Keratinocyte (primary cell): ENCODE results near the gene NUDT14. TPM values are rescaled to one million over a fixed set of nuclear protein-coding genes. Genes with fewer than 3 reads are reported as not detected.

ENCODE experiments used
- DNase-seq: peaks from one replicate; pipeline ENCODE4 v3.0.0-alpha.2; 2011; ENCODE audit warnings: low read depth, missing footprints, low spot score
- FAIRE-seq: peaks from 2 replicates; lab custom pipeline; 2011; peaks lifted over from hg19 to GRCh38; lab: Jason Lieb, UNC
- H2AFZ ChIP-seq: 2 replicates; pipeline ENCODE4 v1.6.0; 2012; ENCODE audit warnings: low read length, control low read depth, inconsistent platforms; ENCODE audit not compliant: control insufficient read depth
- H3K27ac ChIP-seq: 2 replicates; pipeline ENCODE4 v1.5.1; 2011; ENCODE audit warnings: low read length; ENCODE audit not compliant: control insufficient read depth, insufficient read depth
- H3K27me3 ChIP-seq: 3 replicates; pipeline ENCODE4 v1.6.0; 2011; ENCODE audit warnings: low read length; ENCODE audit not compliant: control insufficient read depth, insufficient read depth; ENCODE audit errors: extremely low read depth
- H3K36me3 ChIP-seq, 2 experiments: 2 replicates in 1 of 2; 3 replicates in 1 of 2; pipeline ENCODE4 v1.5.1; 2011; ENCODE audit warnings: low read length in 2 of 2, mild to moderate bottlenecking in 1 of 2; ENCODE audit not compliant: control insufficient read depth in 2 of 2, insufficient read depth in 2 of 2; ENCODE audit errors: extremely low read depth in 1 of 2
- H3K4me1 ChIP-seq: 3 replicates; pipeline ENCODE4 v1.5.1; 2011; ENCODE audit warnings: low read length; ENCODE audit not compliant: control insufficient read depth, insufficient read depth; ENCODE audit errors: extremely low read depth
- H3K4me2 ChIP-seq: 3 replicates; pipeline ENCODE4 v1.6.0; 2011; ENCODE audit warnings: low read depth, low read length; ENCODE audit not compliant: control insufficient read depth, insufficient read depth; ENCODE audit errors: extremely low read depth
- H3K4me3 ChIP-seq, 3 experiments: fragments of 200-600 bp in 1 of 3; sonication (generic) in 1 of 3; 2 replicates in 2 of 3; 3 replicates in 1 of 3; pipeline ENCODE4 v1.5.1; 2011 to 2016; ENCODE audit warnings: low read length in 3 of 3, mild to moderate bottlenecking in 3 of 3, control low read depth in 2 of 3, inconsistent platforms in 1 of 3, low read depth in 1 of 3, mixed read lengths in 1 of 3, mixed run types in 1 of 3, moderate library complexity in 1 of 3; ENCODE audit not compliant: control insufficient read depth in 2 of 3, insufficient read depth in 2 of 3; ENCODE audit errors: extremely low read depth in 1 of 3
- H3K79me2 ChIP-seq: 2 replicates; pipeline ENCODE4 v1.6.0; 2012; ENCODE audit warnings: low read length; ENCODE audit not compliant: control insufficient read depth, insufficient read depth
- H3K9ac ChIP-seq: 3 replicates; pipeline ENCODE4 v1.6.0; 2011; ENCODE audit warnings: low read length; ENCODE audit not compliant: control insufficient read depth, insufficient read depth; ENCODE audit errors: extremely low read depth
- H3K9me1 ChIP-seq: 3 replicates; pipeline ENCODE4 v1.6.0; 2011; ENCODE audit warnings: low read length; ENCODE audit not compliant: control insufficient read depth, insufficient read depth; ENCODE audit errors: extremely low read depth
- H3K9me3 ChIP-seq: 2 replicates; pipeline ENCODE4 v1.5.1; 2012; ENCODE audit warnings: low read depth, low read length; ENCODE audit not compliant: control insufficient read depth
- H4K20me1 ChIP-seq: 3 replicates; pipeline ENCODE4 v1.6.0; 2011; ENCODE audit warnings: low read length; ENCODE audit not compliant: control insufficient read depth, insufficient read depth; ENCODE audit errors: extremely low read depth
- CTCF ChIP-seq, 3 experiments: IDR thresholded peaks in 1 of 3; conservative IDR thresholded peaks in 1 of 3; optimal IDR thresholded peaks in 1 of 3; 2 replicates in 2 of 3; 3 replicates in 1 of 3; pipeline versions ENCODE3 to v1.5.1; 2011; ENCODE audit warnings: low read length in 3 of 3, mild to moderate bottlenecking in 3 of 3, moderate library complexity in 2 of 3, control low read depth in 1 of 3, inconsistent platforms in 1 of 3; ENCODE audit not compliant: insufficient read depth in 2 of 3; ENCODE audit errors: extremely low read depth in 1 of 3
- EZH2 ChIP-seq: IDR thresholded peaks from one replicate; pipeline ENCODE4 v1.6.1; 2012; ENCODE audit warnings: inconsistent platforms, mild to moderate bottlenecking, low read length, moderate library complexity
- dilution Hi-C: fragments of 300-500 bp; cut with MboI; formaldehyde crosslinking; loops from one replicate; pipeline ENCODE4 v1.7.0; 2020; ENCODE audit warnings: low sequenced_read_pairs; ENCODE audit not compliant: extremely low pct_ligation_motif_present
- polyA plus RNA-seq, 5 experiments: library from polyadenylated mRNA; depleted of rRNA in 3 of 5; stranded (reverse) in 3 of 5; stranded (forward) in 1 of 5; unstranded in 1 of 5; fragments of >200 nt; gene quantifications; 1 replicate in 1 of 5; 2 replicates in 3 of 5; 3 replicates in 1 of 5; pipeline versions ENCODE4 v1.2.1 to v1.2.3, GENCODE V29; 2011 to 2012; ENCODE audit warnings: missing spikeins in 2 of 5, low read depth in 1 of 5, low replicate concordance in 1 of 5

NUDT14 gene
- polyA plus RNA-seq, 1 donor (not counting 4 experiments of a cell fraction or from before 2014, with no cell fraction given), result 15.6 TPM

DNA sequence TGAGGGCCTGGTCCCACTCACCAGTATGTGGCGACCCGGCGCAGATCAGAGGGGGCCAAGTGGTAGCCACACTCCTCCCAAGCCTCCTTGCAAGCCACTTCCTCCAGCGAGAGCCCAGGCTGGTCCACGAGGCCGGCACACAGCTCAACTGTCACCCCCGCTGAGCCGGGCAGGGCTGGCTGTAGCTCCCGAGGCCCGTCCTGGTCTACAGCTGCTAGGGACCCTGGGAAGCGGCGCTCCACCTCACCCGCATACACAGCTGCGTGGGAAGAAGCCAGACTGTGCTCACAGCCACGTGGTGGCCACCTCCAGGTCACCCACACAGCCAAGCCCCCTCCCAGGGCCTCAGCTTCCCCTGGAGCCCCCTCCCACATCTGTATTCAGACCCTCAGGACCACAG, 4.6 kb downstream of the NUDT14 start:
- no peak overlapping the region for H3K4me3 ChIP-seq
- H3K27ac ChIP-seq, result no peak overlapping the region
- H3K27me3 ChIP-seq, result no peaks in the 10 kb centered on the region
- no peak for TF ChIP-seq EZH2
- H2AFZ ChIP-seq, result no peak overlapping the region
- H3K4me2 ChIP-seq, result no peak overlapping the region
- dilution Hi-C loops, result no loop called here
- no peak overlapping the region for H3K9ac ChIP-seq
- no peaks in the 10 kb centered on the region for H3K36me3 ChIP-seq
- H3K4me1 ChIP-seq, result peaks cover 25% of the 10 kb centered on the region
- H3K79me2 ChIP-seq, result no peaks in the 10 kb centered on the region
- no peaks in the 10 kb centered on the region for H3K9me1 ChIP-seq
- FAIRE-seq (no peak), DNase-seq (no peak)
- H3K9me3 ChIP-seq, result no peaks in the 10 kb centered on the region
- no peaks in the 10 kb centered on the region for H4K20me1 ChIP-seq

DNA sequence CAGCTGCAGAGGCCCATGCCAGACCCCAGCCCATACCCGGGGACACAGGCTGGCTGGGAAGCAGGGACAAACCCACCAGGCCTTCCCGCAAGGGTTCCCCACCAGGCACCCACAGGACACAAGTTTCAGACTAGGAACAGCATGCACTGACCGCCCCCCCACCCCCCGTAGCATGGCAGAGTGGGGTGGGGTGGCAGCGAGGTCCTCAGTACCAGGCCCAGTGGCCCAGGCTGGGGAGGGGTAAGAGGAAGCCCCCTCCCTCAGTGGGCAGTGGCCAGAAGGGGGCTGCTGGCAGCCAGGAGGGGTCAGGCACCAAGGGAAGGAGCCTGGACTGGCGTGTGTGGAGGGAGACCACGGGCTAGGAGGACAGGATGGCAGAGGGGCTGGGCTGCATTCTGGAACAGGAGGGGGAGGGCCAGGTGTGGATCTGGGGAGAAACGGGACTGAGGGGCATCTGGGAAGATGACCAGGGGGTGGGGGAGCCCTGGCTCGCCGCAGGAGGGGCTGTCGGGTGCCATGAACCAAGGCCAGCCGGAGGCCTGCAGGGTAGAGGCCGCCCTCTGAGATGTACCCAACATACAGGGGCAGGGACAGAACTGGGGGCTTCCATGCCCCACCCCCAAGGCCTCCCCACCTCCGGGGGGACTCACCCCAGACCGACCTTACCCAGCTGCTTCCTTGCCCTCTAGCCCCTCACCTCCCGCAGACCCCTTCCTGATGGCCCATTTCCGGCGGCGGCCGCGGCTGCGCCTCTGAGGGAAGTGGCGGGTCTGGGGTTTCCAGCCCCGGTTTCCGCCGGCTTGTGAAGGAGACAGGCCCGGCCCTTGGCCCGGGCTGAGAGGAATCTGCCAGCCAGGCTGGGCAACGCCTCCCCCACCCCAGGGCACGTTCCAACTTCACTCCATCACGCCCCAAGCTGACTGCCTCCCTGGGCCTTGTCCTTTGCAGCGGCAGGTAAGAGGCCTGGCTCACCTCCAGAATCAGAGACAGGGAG, 6.9 kb downstream of the NUDT14 start:
- no peaks in the 10 kb centered on the region for H3K9me3 ChIP-seq
- no peak overlapping the region for H3K27ac ChIP-seq
- H3K4me1 ChIP-seq, result peaks cover 19% of the 10 kb centered on the region
- no peaks in the 10 kb centered on the region for H3K79me2 ChIP-seq
- no peak overlapping the region for H2AFZ ChIP-seq
- peak overlapping the region; percentile 18 for H3K9ac ChIP-seq
- H4K20me1 ChIP-seq, result no peaks in the 10 kb centered on the region
- no peak for DNase-seq
- dilution Hi-C loops, result no loop called here
- TF ChIP-seq EZH2, result no peak
- no peak for TF ChIP-seq CTCF (optimal IDR thresholded peaks at IDR 0.05 in 1 of 3, IDR thresholded peaks at IDR 0.05 in 1 of 3, conservative IDR thresholded peaks at IDR 0.05 in 1 of 3; ENCODE audit: extremely low read depth in 1 of 3, insufficient read depth in 2 of 3, low read length in 3 of 3)
- H3K36me3 ChIP-seq, result no peaks in the 10 kb centered on the region
- peak overlapping the region in 1 of 3 experiments; percentile 20 for H3K4me3 ChIP-seq
- H3K4me2 ChIP-seq, result no peak overlapping the region
- H3K27me3 ChIP-seq, result peaks cover 9% of the 10 kb centered on the region
- peak; percentile 77 for FAIRE-seq
- H3K9me1 ChIP-seq, result no peaks in the 10 kb centered on the region
